ENCODE results near the gene PLXNA4. TPM values are rescaled to one million over a fixed set of nuclear protein-coding genes. Genes with fewer than 3 reads are reported as not detected.

Gene PLXNA4
- polyA plus RNA-seq, 1 donor (not counting 4 experiments of a cell fraction or from before 2014, with no cell fraction given): 0.01 TPM

DNA sequence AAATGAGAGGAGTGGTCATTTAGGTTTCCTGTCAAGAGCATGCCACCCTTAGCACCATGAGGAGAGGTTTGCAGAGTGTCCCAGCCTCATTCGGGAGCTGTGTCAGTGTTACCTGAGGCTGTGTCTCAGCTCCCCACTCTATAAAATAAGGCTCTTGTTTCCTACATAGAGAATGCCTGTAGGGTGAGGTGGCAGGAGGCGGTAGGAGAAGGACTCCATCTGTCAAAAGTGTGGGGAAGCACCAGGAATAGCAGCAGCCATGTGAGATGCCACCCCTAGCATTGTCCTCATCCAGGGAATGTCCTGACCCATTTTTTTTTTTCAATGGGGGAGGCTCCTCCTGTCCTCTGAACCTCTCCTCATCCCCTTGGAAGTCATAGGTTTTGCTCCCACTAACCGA lies 451.2 kb downstream of the PLXNA4 start:
- Histone ChIP-seq H4K20me1 (ENCODE audit: control insufficient read depth, extremely low read depth, insufficient read depth, low read length) (no peaks in the 10 kb centered on the region), H3K27ac (ENCODE audit: control insufficient read depth, insufficient read depth, low read length) (no peak overlapping the region), H3K27me3 (ENCODE audit: control insufficient read depth, extremely low read depth, insufficient read depth, low read length) (peaks cover 3% of the 10 kb centered on the region), H3K9me1 (ENCODE audit: control insufficient read depth, extremely low read depth, insufficient read depth, low read length) (no peaks in the 10 kb centered on the region), H3K9ac (ENCODE audit: control insufficient read depth, extremely low read depth, insufficient read depth, low read length) (no peak overlapping the region), H3K9me3 (ENCODE audit: control insufficient read depth, low read depth, low read length) (no peaks in the 10 kb centered on the region), H3K36me3 (ENCODE audit: control insufficient read depth in 2 of 2, extremely low read depth in 1 of 2, insufficient read depth in 2 of 2, low read length in 2 of 2) (no peaks in the 10 kb centered on the region), H3K4me3 (ENCODE audit: control insufficient read depth in 2 of 3, extremely low read depth in 1 of 3, insufficient read depth in 2 of 3, low read depth in 1 of 3, low read length in 3 of 3) (no peak overlapping the region), H3K79me2 (ENCODE audit: control insufficient read depth, insufficient read depth, low read length) (no peaks in the 10 kb centered on the region), H3K4me2 (ENCODE audit: control insufficient read depth, extremely low read depth, insufficient read depth, low read depth, low read length) (no peak overlapping the region), H3K4me1 (ENCODE audit: control insufficient read depth, extremely low read depth, insufficient read depth, low read length) (no peaks in the 10 kb centered on the region), H2AFZ (ENCODE audit: control insufficient read depth, low read length) (no peak overlapping the region)
- DNase-seq (ENCODE audit: low read depth, low spot score) (no peak), FAIRE-seq (peak; percentile 53)
- no peak for TF ChIP-seq EZH2 (IDR thresholded peaks at IDR 0.05; ENCODE audit: low read length)
- TF ChIP-seq, protein P1, sequence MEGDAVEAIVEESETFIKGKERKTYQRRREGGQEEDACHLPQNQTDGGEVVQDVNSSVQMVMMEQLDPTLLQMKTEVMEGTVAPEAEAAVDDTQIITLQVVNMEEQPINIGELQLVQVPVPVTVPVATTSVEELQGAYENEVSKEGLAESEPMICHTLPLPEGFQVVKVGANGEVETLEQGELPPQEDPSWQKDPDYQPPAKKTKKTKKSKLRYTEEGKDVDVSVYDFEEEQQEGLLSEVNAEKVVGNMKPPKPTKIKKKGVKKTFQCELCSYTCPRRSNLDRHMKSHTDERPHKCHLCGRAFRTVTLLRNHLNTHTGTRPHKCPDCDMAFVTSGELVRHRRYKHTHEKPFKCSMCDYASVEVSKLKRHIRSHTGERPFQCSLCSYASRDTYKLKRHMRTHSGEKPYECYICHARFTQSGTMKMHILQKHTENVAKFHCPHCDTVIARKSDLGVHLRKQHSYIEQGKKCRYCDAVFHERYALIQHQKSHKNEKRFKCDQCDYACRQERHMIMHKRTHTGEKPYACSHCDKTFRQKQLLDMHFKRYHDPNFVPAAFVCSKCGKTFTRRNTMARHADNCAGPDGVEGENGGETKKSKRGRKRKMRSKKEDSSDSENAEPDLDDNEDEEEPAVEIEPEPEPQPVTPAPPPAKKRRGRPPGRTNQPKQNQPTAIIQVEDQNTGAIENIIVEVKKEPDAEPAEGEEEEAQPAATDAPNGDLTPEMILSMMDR (optimal IDR thresholded peaks at IDR 0.05 in 1 of 3, IDR thresholded peaks at IDR 0.05 in 1 of 3, conservative IDR thresholded peaks at IDR 0.05 in 1 of 3; ENCODE audit: extremely low read depth in 1 of 3, insufficient read depth in 2 of 3, low read length in 3 of 3): no peak
- dilution Hi-C loops (cut with MboI; ENCODE audit: extremely low pct_ligation_motif_present, low sequenced_read_pairs): no loop called here

DNA sequence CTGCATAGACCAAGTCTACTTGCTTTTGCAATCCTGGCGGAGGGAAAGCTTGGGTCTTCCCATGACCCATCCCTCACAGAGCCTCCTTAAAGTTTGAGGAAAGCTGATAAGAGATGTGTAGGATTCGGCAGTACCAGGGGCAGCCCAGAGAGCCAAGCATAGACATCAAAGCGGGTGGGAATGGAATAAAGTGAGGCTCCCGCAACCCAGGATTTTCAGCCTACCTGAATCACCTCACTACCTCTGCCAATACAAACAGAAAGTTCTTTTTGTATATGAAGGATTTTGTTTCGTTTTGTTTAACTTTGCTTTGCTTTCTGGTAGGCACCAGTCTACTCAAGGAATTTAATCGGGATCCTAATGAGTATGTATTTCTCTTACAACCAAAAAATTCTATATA lies 451.7 kb downstream of the PLXNA4 start:
- FAIRE-seq (no peak), DNase-seq (ENCODE audit: low read depth, low spot score) (no peak)
- H3K9me3 ChIP-seq (ENCODE audit: control insufficient read depth, low read depth, low read length): no peaks in the 10 kb centered on the region
- no peak overlapping the region for H3K27ac ChIP-seq (ENCODE audit: control insufficient read depth, insufficient read depth, low read length)
- no peaks in the 10 kb centered on the region for H3K9me1 ChIP-seq (ENCODE audit: control insufficient read depth, extremely low read depth, insufficient read depth, low read length)
- H3K79me2 ChIP-seq (ENCODE audit: control insufficient read depth, insufficient read depth, low read length): no peaks in the 10 kb centered on the region
- H2AFZ ChIP-seq (ENCODE audit: control insufficient read depth, low read length): no peak overlapping the region
- no peaks in the 10 kb centered on the region for H3K4me1 ChIP-seq (ENCODE audit: control insufficient read depth, extremely low read depth, insufficient read depth, low read length)
- H3K27me3 ChIP-seq (ENCODE audit: control insufficient read depth, extremely low read depth, insufficient read depth, low read length): peaks cover 3% of the 10 kb centered on the region
- no peak for TF ChIP-seq EZH2 (IDR thresholded peaks at IDR 0.05; ENCODE audit: low read length)
- TF ChIP-seq, protein P1 (optimal IDR thresholded peaks at IDR 0.05 in 1 of 3, IDR thresholded peaks at IDR 0.05 in 1 of 3, conservative IDR thresholded peaks at IDR 0.05 in 1 of 3; ENCODE audit: extremely low read depth in 1 of 3, insufficient read depth in 2 of 3, low read length in 3 of 3): no peak
- H3K36me3 ChIP-seq (ENCODE audit: control insufficient read depth in 2 of 2, extremely low read depth in 1 of 2, insufficient read depth in 2 of 2, low read length in 2 of 2): no peaks in the 10 kb centered on the region
- H4K20me1 ChIP-seq (ENCODE audit: control insufficient read depth, extremely low read depth, insufficient read depth, low read length): no peaks in the 10 kb centered on the region
- no peak overlapping the region for H3K9ac ChIP-seq (ENCODE audit: control insufficient read depth, extremely low read depth, insufficient read depth, low read length)
- no peak overlapping the region for H3K4me2 ChIP-seq (ENCODE audit: control insufficient read depth, extremely low read depth, insufficient read depth, low read depth, low read length)
- H3K4me3 ChIP-seq (ENCODE audit: control insufficient read depth in 2 of 3, extremely low read depth in 1 of 3, insufficient read depth in 2 of 3, low read depth in 1 of 3, low read length in 3 of 3): no peak overlapping the region
- dilution Hi-C loops (cut with MboI; ENCODE audit: extremely low pct_ligation_motif_present, low sequenced_read_pairs): no loop called here

Measured in keratinocyte (primary cell).